ENCODE data around the gene LRCH3. TPM values are rescaled to one million over a fixed set of nuclear protein-coding genes. Genes with fewer than 3 reads are reported as not detected.

Gene LRCH3
- total RNA-seq, 1 experiment from 2014 or later = 56.4 TPM

GRCh38 chr3:197749315-197749600, 41.8 kb upstream of the LRCH3 start:
- Mint-ChIP-seq H3K4me1 (peaks cover 19 to 24% of the 10 kb centered on the region in 2 experiments), H3K27ac (no peak overlapping the region), H3K9me3 (peaks cover 0 to 8% of the 10 kb centered on the region in 2 experiments; a peak in 2 of 5 replicates), H3K27me3 (ENCODE audit: low read depth) (peaks cover 34% of the 10 kb centered on the region), H3K36me3 (ENCODE audit: insufficient read depth in 1 of 3, low read depth in 3 of 3) (no peaks in the 10 kb centered on the region; a peak in 1 of 7 replicates), H3K4me3 (peak overlapping the region; percentile 79 to 93)
- no peak overlapping the region for H4K8ac ChIP-seq (replicated peaks; ENCODE audit: insufficient read length, low read depth, low read length)
- peak overlapping the region; percentile 9 for H2AFZ ChIP-seq (ENCODE audit: low read length)
- H3T11ph ChIP-seq (ENCODE audit: low read length) = no peak overlapping the region
- no peak overlapping the region for H2BK20ac ChIP-seq (ENCODE audit: low read depth, low read length, poor library complexity, severe bottlenecking)
- no CpG with 5 or more reads among the region's 18 CpGs for WGBS (ENCODE audit: extremely low coverage, insufficient read length, low lambda C conversion rate)
- no peak overlapping the region for H3K9ac ChIP-seq (ENCODE audit: extremely low read depth, insufficient read length, low read length)
- H4K5ac ChIP-seq (ENCODE audit: insufficient read length, low read depth, low read length) = no peak overlapping the region
- H3K27me3 ChIP-seq (ENCODE audit: insufficient read depth, low read length) = peaks cover 5% of the 10 kb centered on the region; the same call in 1 of the 2 replicates
- no peaks in the 10 kb centered on the region for H3K79me1 ChIP-seq (ENCODE audit: insufficient read depth, low read depth, low read length, poor library complexity, severe bottlenecking)
- TF ChIP-seq CTCF (conservative IDR thresholded peaks at IDR 0.05) = no peak
- H4K91ac ChIP-seq (ENCODE audit: insufficient read length, low read depth, low read length) = no peak overlapping the region
- no peak overlapping the region for H2BK120ac ChIP-seq (ENCODE audit: low read depth, low read length, poor library complexity, severe bottlenecking)
- no peaks in the 10 kb centered on the region for H4K20me1 ChIP-seq (ENCODE audit: control insufficient read depth, insufficient read depth, insufficient read length)
- H3K4me2 ChIP-seq (ENCODE audit: insufficient read depth, insufficient read length, low read length) = peak overlapping the region; percentile 76
- no peak overlapping the region for H2BK5ac ChIP-seq (ENCODE audit: insufficient read length, low read length)
- H3K79me2 ChIP-seq (ENCODE audit: insufficient read depth, low read length) = no peaks in the 10 kb centered on the region
- H3K23ac ChIP-seq (ENCODE audit: insufficient read length, low read depth, low read length) = no peak overlapping the region
- no peak overlapping the region for H2BK15ac ChIP-seq (ENCODE audit: low read depth, low read length)
- no peak overlapping the region for H2BK12ac ChIP-seq (ENCODE audit: insufficient read length, low read depth, low read length)
- DNase-seq = peak; percentile 73
- H3K4ac ChIP-seq (ENCODE audit: low read depth, low read length) = no peak overlapping the region
- H3K14ac ChIP-seq (ENCODE audit: insufficient read depth, low read length) = no peak overlapping the region
- H3K56ac ChIP-seq (ENCODE audit: insufficient read length, low read depth, low read length) = no peak overlapping the region
- H3K9me3 ChIP-seq (ENCODE audit: control insufficient read depth, low read depth, low read length) = no peaks in the 10 kb centered on the region
- no peak overlapping the region for H3K18ac ChIP-seq (ENCODE audit: insufficient read length, low read depth, low read length)
- peaks cover 18% of the 10 kb centered on the region for H3K23me2 ChIP-seq (ENCODE audit: insufficient read length, low read depth, low read length, poor library complexity, severe bottlenecking)
- no peak overlapping the region for H3K27ac ChIP-seq (ENCODE audit: insufficient read length, low read depth, low read length)
- H3K4me1 ChIP-seq (ENCODE audit: insufficient read depth, low read length) = no peaks in the 10 kb centered on the region; the same call in 1 of the 2 replicates
- no peak overlapping the region for H2AK5ac ChIP-seq (ENCODE audit: insufficient read length, low read length)
